Activated T-cell treated with anti-CD3 and anti-CD28 coated beads, Interleukin-2, amount 50 U/mL, for 4 hours (primary cell): ENCODE measurements around the gene GCHFR. TPM values are rescaled to one million over a fixed set of nuclear protein-coding genes. Genes with fewer than 3 reads are reported as not detected.

ENCODE experiments used
- ATAC-seq, 2 donors: fragments of 200-7000 bp; cut with Tn5 transposase; one replicate each; pipeline ENCODE4 v1.10.0; 2021
- DNase-seq: peaks from one replicate; pipeline ENCODE4 v3.0.0-alpha.2; 2020
- H3K27me3 Mint-ChIP-seq: one replicate; pipeline ENCODE4 v1.8.0; 2021; ENCODE audit warnings: low read depth, mixed read lengths
- H3K36me3 Mint-ChIP-seq: one replicate; pipeline ENCODE4 v1.8.0; 2022; ENCODE audit warnings: mixed read lengths; ENCODE audit not compliant: insufficient read depth
- H3K4me1 Mint-ChIP-seq: one replicate; pipeline ENCODE4 v1.8.0; 2021; ENCODE audit warnings: low read depth, mixed read lengths
- H3K4me3 Mint-ChIP-seq: one replicate; pipeline ENCODE4 v1.8.0; 2021; ENCODE audit warnings: mild to moderate bottlenecking, moderate library complexity, mixed read lengths
- H3K9me3 Mint-ChIP-seq: one replicate; pipeline ENCODE4 v1.8.0; 2021; ENCODE audit warnings: mixed read lengths
- total RNA-seq, 3 donors: library from RNA; stranded (reverse); gene quantifications; one replicate each; pipeline ENCODE4 v1.2.1, GENCODE V29; 2021

The GCHFR gene
- total RNA-seq, 3 donors from 2014 or later: 18.5 to 25.6 (median 25.3) TPM

DNA sequence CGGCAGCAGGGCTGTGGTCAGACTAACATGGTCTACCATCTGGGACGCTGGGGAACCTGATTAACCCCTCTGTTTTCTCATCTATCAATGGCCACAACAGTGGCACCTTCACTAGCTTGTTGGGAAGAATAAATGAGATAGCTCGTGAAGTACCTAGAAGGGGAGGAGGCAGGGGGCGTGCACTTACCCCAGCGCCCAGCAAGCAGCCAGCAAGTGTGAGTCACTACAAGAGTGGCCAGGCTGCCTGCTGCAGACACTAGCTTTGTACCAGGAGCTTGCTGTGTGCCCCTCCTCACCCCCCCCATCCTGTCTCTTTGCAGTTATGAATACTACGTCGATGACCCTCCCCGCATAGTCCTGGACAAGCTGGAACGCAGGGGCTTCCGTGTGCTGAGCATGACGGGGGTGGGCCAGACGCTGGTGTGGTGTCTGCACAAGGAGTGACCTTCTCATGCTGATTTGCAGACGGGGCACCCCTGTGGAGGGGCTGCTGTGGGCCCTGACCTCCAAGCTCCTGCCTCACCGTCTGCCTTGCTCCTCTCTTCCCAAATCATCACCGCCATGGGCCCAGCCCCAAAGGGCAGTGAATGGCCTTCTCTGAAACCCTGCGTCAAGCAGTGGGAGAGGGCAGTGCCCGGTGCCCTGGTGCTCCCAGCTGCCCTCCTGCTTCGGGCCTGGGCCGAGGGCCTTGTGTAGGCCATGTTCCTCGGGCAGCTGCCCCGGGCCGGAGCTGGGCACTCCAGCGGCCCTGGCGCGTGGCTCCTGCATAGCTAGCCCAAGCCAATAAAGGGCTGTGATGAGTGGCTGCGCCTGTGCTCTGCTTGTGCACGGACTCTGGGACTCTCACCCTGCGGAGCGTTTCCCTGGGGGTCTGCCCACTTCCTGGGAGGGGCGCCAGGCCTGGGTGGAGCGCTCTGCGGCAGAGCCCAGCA, 3.3 kb downstream of the GCHFR start:
- no peaks in the 10 kb centered on the region for H3K36me3 Mint-ChIP-seq
- peaks cover 48% of the 10 kb centered on the region for H3K4me1 Mint-ChIP-seq
- H3K27me3 Mint-ChIP-seq: no peaks in the 10 kb centered on the region
- no peaks in the 10 kb centered on the region for H3K9me3 Mint-ChIP-seq
- ATAC-seq (no peak), DNase-seq (no peak)
- H3K4me3 Mint-ChIP-seq: no peak overlapping the region

DNA sequence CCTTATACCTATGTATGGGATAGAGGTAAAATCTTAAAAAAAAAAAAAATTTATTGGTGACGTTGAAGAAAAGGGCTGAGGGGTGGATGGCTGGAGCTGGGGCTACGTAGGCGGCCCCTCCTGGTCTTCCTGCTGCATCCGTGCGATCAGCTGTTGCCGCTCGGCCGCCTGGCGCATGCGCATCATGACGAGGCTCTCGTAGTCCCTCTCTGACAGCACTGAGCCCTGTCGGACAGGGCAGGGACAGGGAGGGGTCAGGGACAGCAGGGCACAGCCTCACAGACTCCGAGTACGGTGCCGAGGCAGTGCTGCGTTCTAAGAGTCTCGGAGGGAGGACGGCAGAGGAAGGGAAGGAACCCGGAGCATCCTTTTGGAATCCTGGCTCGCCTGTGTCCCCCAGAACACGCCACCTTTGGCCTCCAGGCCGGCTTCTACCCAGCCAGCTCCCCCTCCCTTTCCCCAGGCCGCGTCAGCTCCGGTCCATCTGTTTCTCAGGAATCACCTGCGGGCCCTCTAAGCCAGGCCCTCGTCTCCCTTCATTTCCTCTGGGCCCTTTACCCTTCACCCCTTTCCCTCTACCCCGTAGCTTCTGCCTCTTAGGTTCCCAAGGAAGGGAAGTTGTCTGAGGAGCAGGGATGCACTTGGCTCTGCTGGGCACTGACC, 4.1 kb downstream of the GCHFR start:
- ATAC-seq (no peak), DNase-seq (no peak)
- no peaks in the 10 kb centered on the region for H3K9me3 Mint-ChIP-seq
- H3K4me3 Mint-ChIP-seq: no peak overlapping the region
- H3K36me3 Mint-ChIP-seq: no peaks in the 10 kb centered on the region
- H3K4me1 Mint-ChIP-seq: peaks cover 48% of the 10 kb centered on the region
- no peaks in the 10 kb centered on the region for H3K27me3 Mint-ChIP-seq

DNA sequence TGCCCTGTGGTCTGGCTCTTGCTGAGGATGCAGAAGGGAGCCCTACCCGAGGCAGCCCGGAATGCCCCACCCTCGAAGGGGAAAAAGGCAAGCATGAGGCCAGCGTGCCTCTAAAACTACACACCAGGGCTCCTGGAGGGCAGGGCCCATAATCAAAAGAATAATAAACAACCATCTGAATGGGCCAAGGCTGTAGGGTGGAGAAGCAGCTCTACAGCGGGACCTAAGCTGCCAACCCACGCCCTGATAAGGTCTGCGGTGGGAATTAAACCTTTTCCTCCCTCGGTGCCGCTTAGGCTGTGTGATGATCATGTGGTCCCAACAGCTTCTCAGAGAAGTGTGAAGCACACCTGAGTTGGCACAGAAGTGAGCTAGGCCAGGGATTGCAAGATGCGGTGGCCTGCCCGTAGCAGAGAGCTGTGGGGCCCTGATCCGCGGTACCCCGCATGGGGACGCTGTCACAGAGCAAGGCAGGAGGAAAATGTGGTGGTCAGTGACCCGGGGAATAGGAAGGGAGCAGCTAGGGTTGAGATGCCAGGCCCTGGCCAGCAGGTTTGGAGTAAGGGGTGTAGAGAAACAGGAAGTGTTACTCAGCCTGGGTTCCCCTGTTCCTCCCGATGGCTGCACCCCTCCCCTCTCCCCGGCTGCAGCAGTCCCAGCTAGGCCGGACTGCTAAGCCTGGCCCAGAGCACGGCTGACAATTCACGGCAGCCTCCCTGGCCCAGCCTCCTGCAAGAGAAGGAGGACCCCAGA, 4.8 kb downstream of the GCHFR start:
- no peaks in the 10 kb centered on the region for H3K36me3 Mint-ChIP-seq
- peaks cover 41% of the 10 kb centered on the region for H3K4me1 Mint-ChIP-seq
- H3K27me3 Mint-ChIP-seq: no peaks in the 10 kb centered on the region
- H3K4me3 Mint-ChIP-seq: no peak overlapping the region
- no peaks in the 10 kb centered on the region for H3K9me3 Mint-ChIP-seq
- DNase-seq (no peak), ATAC-seq (no peak)

DNA sequence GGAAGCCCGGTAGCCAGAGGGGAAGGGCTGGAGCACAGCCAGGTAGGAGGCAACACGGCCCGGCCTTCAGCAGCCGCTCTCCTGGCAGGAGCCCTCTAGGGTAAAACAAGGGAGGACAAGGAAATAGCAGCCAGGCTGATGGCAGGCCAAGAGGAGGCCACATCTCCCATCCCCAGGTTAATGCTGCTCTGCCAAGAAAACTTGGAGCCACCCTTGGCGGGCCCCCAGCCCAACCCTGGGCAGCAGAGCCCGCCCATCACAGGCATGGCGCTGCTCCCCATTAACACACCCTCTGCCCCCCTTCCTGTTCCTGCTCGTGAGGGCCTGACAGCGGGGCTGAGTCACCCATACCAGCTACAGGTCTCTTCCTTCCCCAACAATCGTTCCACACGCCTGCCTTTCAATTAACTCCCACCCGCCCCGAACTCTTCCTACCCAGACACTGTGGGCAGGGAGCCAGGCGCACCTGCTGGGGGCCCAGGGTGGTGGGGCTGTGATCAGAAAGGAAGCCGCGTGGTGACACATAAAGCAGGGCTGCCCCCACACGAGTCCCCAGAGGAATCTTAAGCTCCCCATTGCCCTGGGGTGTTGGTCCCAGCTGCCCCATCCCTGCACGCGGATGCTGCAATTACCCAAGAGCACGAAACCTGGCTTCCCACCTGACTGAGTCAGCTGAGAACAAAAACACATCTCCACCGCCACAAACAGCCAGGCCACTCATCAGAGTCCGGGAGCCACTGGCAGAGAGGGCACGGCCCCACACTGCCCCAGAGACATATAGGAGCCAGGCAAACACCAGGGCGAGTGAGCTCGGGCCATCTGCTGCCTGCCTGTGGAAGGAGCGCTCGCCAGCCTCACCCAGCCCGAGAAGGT, 5.6 kb downstream of the GCHFR start, which contains the start of gene C15orf62:
TSS of gene C15orf62 (plus strand) at position 707 of the 873 bp plus-strand sequence. CDS start 516 bp downstream, outside the sequence.
- Mint-ChIP-seq H3K36me3 (peaks cover under 1% of the 10 kb centered on the region), H3K27me3 (no peaks in the 10 kb centered on the region), H3K9me3 (no peaks in the 10 kb centered on the region), H3K4me3 (peak within 1 kb of the TSS; percentile 56), H3K4me1 (peaks cover 37% of the 10 kb centered on the region)
- DNase-seq (peak; percentile 70), ATAC-seq (peak; percentile 72 to 74)

DNA sequence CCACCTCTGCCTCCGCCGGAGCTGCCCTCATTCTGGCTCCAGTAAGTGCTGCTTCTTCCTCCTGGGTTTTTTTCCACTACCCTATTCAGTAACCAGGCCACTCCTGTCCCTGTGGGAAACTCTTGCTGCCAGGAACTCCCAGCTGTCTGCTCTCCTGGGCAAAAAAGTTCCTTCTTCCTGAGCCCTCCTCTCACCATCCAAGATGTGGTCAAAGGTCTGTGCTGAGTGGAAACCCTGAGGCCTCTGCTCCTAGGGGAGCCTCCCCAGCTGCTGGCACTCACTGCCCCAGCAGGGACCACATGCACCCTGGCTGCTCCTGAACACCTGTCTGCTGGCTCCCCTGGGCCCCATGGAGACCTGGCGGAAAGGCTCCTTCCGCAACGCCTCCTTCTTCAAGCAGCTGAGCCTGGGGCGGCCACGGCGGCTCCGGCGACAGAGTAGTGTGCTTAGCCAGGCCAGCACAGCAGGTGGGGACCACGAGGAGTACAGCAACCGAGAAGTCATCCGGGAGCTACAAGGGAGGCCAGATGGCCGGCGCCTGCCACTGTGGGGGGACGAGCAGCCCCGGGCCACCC, 6.4 kb downstream of the GCHFR start:
- no peak for ATAC-seq
- peaks cover 3% of the 10 kb centered on the region for H3K36me3 Mint-ChIP-seq
- no peak for DNase-seq

DNA sequence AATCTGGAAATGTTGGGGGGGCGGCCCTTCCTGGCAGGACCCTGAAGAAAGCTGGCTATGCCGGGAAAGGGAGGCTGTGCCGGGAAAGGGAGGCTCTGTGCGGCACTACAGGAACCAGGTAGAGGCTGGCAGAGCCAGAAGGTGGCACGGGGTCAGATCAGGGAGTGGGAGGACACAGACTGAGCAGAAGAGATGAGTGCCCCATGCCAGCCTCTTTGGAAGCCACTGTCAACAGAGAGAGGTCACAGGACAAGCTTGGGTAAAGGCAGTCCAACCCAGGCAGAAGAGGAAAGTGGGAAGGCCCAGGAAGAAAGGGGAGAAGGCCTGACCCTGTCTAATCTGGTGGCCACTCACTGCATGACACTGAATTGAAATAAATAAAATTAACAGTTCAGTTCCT, 7.4 kb downstream of the GCHFR start:
- Mint-ChIP-seq H3K4me1 (peaks cover 24% of the 10 kb centered on the region), H3K36me3 (peaks cover 3% of the 10 kb centered on the region), H3K9me3 (no peaks in the 10 kb centered on the region), H3K4me3 (no peak overlapping the region), H3K27me3 (no peaks in the 10 kb centered on the region)
- no peak for ATAC-seq
- DNase-seq: no peak

More for the DNA sequence above, 6.4 kb downstream of the GCHFR start:
- no peaks in the 10 kb centered on the region for H3K27me3 Mint-ChIP-seq
- peak overlapping the region; percentile 56 for H3K4me3 Mint-ChIP-seq
- H3K9me3 Mint-ChIP-seq: no peaks in the 10 kb centered on the region
- H3K4me1 Mint-ChIP-seq: peaks cover 31% of the 10 kb centered on the region

DNA sequence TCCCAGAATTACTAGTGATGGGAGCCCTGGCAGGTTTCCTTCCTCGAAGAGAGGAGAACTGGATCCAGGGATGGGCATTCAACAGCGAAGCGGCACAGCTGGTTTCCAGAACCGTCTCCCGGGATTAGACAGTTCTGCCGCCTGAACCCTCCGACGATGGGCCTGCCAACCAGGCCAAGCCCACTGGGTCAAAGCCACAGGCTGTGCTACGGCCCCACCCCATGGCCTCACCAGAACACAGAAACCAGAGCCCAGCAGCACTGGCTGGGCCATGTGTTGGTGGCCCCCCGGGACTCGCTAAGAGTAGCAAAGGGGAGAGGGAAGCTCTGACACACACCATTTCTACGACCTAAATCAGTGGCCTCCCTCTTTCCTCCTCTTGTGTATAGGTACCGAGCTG, 8.1 kb downstream of the GCHFR start:
- Mint-ChIP-seq H3K9me3 (no peaks in the 10 kb centered on the region), H3K4me1 (peaks cover 29% of the 10 kb centered on the region), H3K4me3 (no peak overlapping the region), H3K27me3 (no peaks in the 10 kb centered on the region), H3K36me3 (peaks cover 9% of the 10 kb centered on the region)
- ATAC-seq (no peak), DNase-seq (no peak)

DNA sequence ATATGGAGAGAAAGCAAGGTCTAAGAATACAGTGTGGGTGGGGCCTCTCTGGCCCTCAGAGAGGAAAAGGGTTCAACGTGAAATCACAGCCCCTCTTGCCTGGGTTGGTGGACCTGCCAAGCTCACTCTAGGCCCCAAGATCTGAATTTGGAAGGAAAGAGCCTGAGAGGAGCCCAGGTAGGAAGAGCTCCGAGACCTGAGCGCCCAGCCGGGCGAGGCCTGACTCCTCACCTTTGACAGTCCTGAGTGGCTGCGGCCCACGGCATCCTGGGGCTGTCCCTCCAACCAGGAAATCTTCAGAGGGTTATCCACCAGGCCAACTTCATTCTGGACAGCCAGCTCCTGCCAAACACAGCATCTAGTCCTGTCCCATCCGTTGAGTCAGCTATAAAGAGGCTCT, 9.6 kb downstream of the GCHFR start:
- DNase-seq: no peak
- ATAC-seq: no peak
- no peaks in the 10 kb centered on the region for H3K9me3 Mint-ChIP-seq
- no peak overlapping the region for H3K4me3 Mint-ChIP-seq
- peaks cover 25% of the 10 kb centered on the region for H3K4me1 Mint-ChIP-seq
- peaks cover 9% of the 10 kb centered on the region for H3K36me3 Mint-ChIP-seq
- no peaks in the 10 kb centered on the region for H3K27me3 Mint-ChIP-seq

DNA sequence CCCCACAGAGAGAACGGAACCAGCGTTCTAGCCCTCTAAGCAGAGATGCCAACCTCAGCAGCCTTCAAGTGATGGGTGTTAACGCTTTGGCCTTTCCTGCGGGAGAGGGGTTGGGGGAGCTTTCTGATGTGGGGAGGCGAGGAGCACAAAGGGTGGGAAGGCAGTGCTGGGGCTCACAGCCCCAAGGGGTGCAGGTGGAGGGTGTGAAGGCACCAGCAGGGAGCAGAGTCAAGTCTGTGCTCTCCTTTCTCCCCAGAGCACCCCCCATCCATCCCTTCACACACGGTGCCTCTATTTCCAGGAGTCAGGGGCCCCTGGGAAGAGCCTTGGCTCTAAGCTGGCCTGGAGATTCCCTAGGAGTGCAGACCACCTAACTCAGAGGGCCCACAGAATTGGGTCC, 10.0 kb downstream of the GCHFR start:
- ATAC-seq (no peak), DNase-seq (no peak)
- Mint-ChIP-seq H3K4me3 (no peak overlapping the region), H3K36me3 (peaks cover 10% of the 10 kb centered on the region), H3K4me1 (peaks cover 21% of the 10 kb centered on the region), H3K27me3 (no peaks in the 10 kb centered on the region), H3K9me3 (no peaks in the 10 kb centered on the region)

DNA sequence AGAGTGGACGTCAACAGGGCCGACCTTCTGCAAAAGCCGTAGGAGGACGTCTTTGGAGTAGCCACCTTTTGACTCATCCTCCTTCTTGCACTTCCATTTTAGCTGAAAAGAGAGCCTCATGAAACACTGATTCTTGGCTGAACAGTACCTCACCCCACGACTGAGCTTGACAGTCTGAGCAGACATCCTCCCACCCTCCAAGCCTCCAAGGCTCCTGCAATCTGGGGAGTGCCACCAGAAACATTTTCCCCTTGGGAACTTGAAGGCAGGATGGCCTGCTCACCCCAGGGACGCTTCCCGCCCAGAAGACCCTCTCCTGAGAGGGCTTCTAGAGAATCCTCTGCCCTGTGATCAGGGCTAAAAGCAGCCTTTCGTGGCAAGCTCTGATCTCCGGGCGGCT, 11.1 kb downstream of the GCHFR start:
- H3K9me3 Mint-ChIP-seq: no peaks in the 10 kb centered on the region
- no peak for ATAC-seq
- no peak for DNase-seq
- H3K4me3 Mint-ChIP-seq: no peak overlapping the region
- H3K4me1 Mint-ChIP-seq: peaks cover 10% of the 10 kb centered on the region
- peaks cover 16% of the 10 kb centered on the region for H3K36me3 Mint-ChIP-seq
- no peaks in the 10 kb centered on the region for H3K27me3 Mint-ChIP-seq

DNA sequence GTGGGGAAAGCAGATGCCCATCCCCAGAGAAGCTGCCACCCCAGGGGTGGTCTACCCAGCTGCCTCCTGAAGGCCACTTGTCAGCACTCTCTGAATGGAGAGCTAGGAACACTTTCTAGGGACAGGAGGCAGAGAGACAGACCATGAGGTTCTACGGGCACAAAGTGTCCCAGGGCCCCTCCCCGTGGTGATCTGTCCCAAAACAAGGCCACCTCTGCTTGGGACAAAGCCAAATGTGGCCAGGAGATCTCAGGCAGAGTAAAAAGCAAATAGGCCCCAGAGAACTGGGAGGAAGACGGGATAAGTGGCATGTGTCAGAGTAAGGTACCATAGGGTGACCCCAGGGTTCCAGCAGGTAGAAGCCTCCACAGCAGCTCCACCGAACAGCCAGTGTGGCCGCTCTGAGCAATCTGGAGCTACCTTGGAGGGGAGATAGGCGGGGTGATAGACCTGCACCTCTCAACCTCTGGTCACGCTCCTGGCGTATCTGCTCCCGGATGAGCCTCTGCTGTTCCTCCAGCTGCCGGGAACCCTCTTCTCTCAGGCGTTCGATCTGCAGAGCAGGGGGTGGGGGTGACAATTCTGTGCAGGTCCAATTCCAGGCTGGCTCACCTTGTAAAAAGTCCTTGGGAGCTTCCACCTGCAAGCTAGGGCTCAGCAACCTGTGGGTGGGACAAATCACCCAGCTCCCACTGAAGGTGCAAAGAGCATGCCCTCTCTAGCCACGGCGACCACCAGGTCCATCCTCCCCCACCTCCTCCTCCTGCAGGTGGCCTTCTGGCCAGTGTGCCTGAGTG, 12.1 kb downstream of the GCHFR start:
- H3K27me3 Mint-ChIP-seq: no peaks in the 10 kb centered on the region
- no peak for ATAC-seq
- no peaks in the 10 kb centered on the region for H3K9me3 Mint-ChIP-seq
- DNase-seq: no peak
- H3K4me1 Mint-ChIP-seq: peaks cover 6% of the 10 kb centered on the region
- H3K4me3 Mint-ChIP-seq: no peak overlapping the region
- H3K36me3 Mint-ChIP-seq: peaks cover 17% of the 10 kb centered on the region

DNA sequence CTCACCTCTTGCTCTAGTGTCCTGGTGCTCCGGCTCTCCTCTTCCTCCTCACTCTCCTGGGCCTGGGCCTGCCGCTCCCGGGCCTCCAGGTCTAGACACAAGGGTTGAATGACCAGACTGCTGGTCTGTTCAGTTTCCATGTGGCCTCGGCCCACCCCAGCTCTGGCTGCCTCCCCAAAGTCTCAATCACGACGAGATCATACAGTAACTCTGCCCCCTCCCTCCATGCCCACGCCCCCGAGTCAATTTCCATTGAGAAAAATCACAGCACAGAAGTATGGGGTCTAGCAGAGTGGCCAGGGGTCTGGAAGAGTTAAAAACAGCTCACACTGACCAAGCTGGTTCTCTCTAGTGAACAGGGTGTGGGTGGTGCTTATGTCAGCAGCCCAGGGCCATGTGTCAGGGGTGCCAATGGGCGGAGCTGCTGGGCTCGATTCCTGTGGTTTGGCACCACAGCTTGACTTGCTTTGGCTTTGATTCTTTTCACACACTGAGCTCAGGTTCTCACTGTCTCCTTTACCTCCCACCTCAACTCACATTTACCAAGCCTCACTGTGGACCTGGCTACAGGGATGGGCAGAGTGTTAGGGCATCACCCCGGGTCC, 12.8 kb downstream of the GCHFR start:
- H3K27me3 Mint-ChIP-seq: no peaks in the 10 kb centered on the region
- H3K4me1 Mint-ChIP-seq: peaks cover 6% of the 10 kb centered on the region
- ATAC-seq: peak; percentile 66 to 81

More for the DNA sequence above, 12.8 kb downstream of the GCHFR start:
- no peaks in the 10 kb centered on the region for H3K9me3 Mint-ChIP-seq
- peaks cover 17% of the 10 kb centered on the region for H3K36me3 Mint-ChIP-seq
- peak; percentile 27 for DNase-seq
- no peak overlapping the region for H3K4me3 Mint-ChIP-seq
